Kidney (tissue), 14 donors: ENCODE measurements around the gene OTOG. TPM values are rescaled to one million over a fixed set of nuclear protein-coding genes. Genes with fewer than 3 reads are reported as not detected.
A peak's percentile ranks its signal among the peaks of the same experiment; 100 is the strongest.

Experiments
- DNase-seq, 5 donors: peaks; one replicate each; pipeline ENCODE4 v3.0.0-alpha.2; 2013 to 2020
- FAIRE-seq: peaks from 2 replicates; lab custom pipeline; 2012; peaks lifted over from hg19 to GRCh38; lab: Jason Lieb, UNC
- H3K27ac ChIP-seq, 2 donors: one replicate each; pipeline ENCODE4 v1.7.0; 2013; ENCODE audit warnings: low read depth in 2 of 2, low read length in 2 of 2, inconsistent platforms in 1 of 2
- H3K27me3 ChIP-seq: one replicate; pipeline ENCODE4 v1.7.1; 2013; ENCODE audit warnings: low read length, inconsistent platforms; ENCODE audit not compliant: control insufficient read depth, insufficient read depth
- H3K36me3 ChIP-seq, 3 donors: one replicate each; pipeline versions ENCODE4 v1.7.0 to v1.7.1; 2013; ENCODE audit warnings: low read length in 3 of 3, control low read depth in 1 of 3, inconsistent platforms in 1 of 3; ENCODE audit not compliant: insufficient read depth in 3 of 3, control insufficient read depth in 2 of 3
- H3K4me1 ChIP-seq, 3 donors: one replicate each; pipeline versions ENCODE4 v1.7.0 to v1.7.1; 2013; ENCODE audit warnings: low read length in 3 of 3, inconsistent platforms in 1 of 3, low read depth in 1 of 3; ENCODE audit not compliant: control insufficient read depth in 2 of 3, insufficient read depth in 2 of 3
- H3K4me3 ChIP-seq, 3 donors: one replicate each; pipeline versions ENCODE4 v1.7.0 to v1.8.1; 2013; ENCODE audit warnings: low read length in 3 of 3, control low read depth in 1 of 3, inconsistent platforms in 1 of 3
- H3K9ac ChIP-seq, 3 donors: one replicate each; pipeline versions ENCODE4 v1.7.0 to v1.7.1; 2013; ENCODE audit warnings: low read length in 3 of 3, control low read depth in 1 of 3, inconsistent platforms in 1 of 3
- H3K9me3 ChIP-seq, 3 donors: one replicate each; pipeline versions ENCODE4 v1.7.0 to v1.7.1; 2013; ENCODE audit warnings: low read length in 3 of 3, control low read depth in 1 of 3, inconsistent platforms in 1 of 3; ENCODE audit not compliant: control insufficient read depth in 2 of 3, insufficient read depth in 1 of 3
- CTCF ChIP-seq: IDR thresholded peaks from 3 replicates; pipeline ENCODE4 v1.5.1; 2012; ENCODE audit warnings: mild to moderate bottlenecking, moderate library complexity, borderline replicate concordance; ENCODE audit not compliant: insufficient read depth; ENCODE audit errors: extremely low read depth
- intact Hi-C: fragments of 100-400 bp; cut with DNase I; formaldehyde crosslinking; loops from one replicate; pipeline ENCODE4 v1.11.1; 2022
- polyA plus RNA-seq: library from polyadenylated mRNA; stranded (reverse); fragments of 350-450 nt; fragmentation: Illumina TruSeq; extraction: RNeasy Lipid Tissue Mini Kit (QIAGEN cat#74804); gene quantifications from one replicate; pipeline ENCODE4 v1.2.3, GENCODE V29; 2014; ENCODE audit warnings: low read depth, low replicate concordance; ENCODE audit not compliant: insufficient read depth
- total RNA-seq: library from RNA; stranded (reverse); fragmentation: NEBNext Ultra II Directional; extraction: Animal tissue kit (Norgen Biotek cat#: 25700); gene quantifications from one replicate; pipeline ENCODE4 v1.2.1, GENCODE V29; 2021
- donor health status: control.
- donor health status: control.
- donor health status: control.
- donor health status: control.
- donor health status: control.
- donor health status: DM: yes; HTN: yes; CAD: no.
- donor health status: Normal renal cell carcinoma (clear cell type).

The OTOG gene
- total and polyA plus RNA-seq, 2 donors from 2014 or later = 0.06 TPM; not detected in 1

- DNase-seq (peak in 1 of 5 donors; percentile 45), FAIRE-seq (no peak)
- intact Hi-C loops = no loop called here
- Histone ChIP-seq H3K36me3 (no peaks in the 10 kb centered on the region), H3K27ac (no peak overlapping the region), H3K9me3 (no peaks in the 10 kb centered on the region), H3K9ac (no peak overlapping the region), H3K4me3 (no peak overlapping the region), H3K4me1 (no peaks in the 10 kb centered on the region), H3K27me3 (no peaks in the 10 kb centered on the region)
- no peak for TF ChIP-seq CTCF
These were observed 24.6 kb downstream of the OTOG start for GRCh38 chr11:17571431-17572358.

- DNase-seq (peak in 1 of 5 donors; percentile 32), FAIRE-seq (no peak)
- Histone ChIP-seq H3K9ac (no peak overlapping the region), H3K36me3 (no peaks in the 10 kb centered on the region), H3K9me3 (no peaks in the 10 kb centered on the region), H3K4me3 (no peak overlapping the region), H3K27ac (no peak overlapping the region), H3K4me1 (no peaks in the 10 kb centered on the region), H3K27me3 (no peaks in the 10 kb centered on the region)
- intact Hi-C loops = no loop called here
- TF ChIP-seq CTCF = no peak
These were observed 25.3 kb downstream of the OTOG start for GRCh38 chr11:17572359-17572690.

GRCh38 chr11:17572791-17573460 lies 25.9 kb downstream of the OTOG start:
- Histone ChIP-seq H3K36me3 (no peaks in the 10 kb centered on the region), H3K27ac (no peak overlapping the region), H3K9ac (no peak overlapping the region), H3K27me3 (no peaks in the 10 kb centered on the region), H3K4me1 (no peaks in the 10 kb centered on the region), H3K9me3 (no peaks in the 10 kb centered on the region), H3K4me3 (no peak overlapping the region)
- intact Hi-C loops = no loop called here
- FAIRE-seq (no peak), DNase-seq (peak in 1 of 5 donors; percentile 35)
- no peak for TF ChIP-seq CTCF
